GM18858 (cell line): ENCODE measurements around the gene EOMES.

Experiments used
- ATAC-seq: cut with Tn5 transposase; IDR thresholded peaks from one replicate; pipeline ENCODE4 v1.9.1; 2021; ENCODE audit not compliant: unreplicated experiment

EOMES gene

DNA sequence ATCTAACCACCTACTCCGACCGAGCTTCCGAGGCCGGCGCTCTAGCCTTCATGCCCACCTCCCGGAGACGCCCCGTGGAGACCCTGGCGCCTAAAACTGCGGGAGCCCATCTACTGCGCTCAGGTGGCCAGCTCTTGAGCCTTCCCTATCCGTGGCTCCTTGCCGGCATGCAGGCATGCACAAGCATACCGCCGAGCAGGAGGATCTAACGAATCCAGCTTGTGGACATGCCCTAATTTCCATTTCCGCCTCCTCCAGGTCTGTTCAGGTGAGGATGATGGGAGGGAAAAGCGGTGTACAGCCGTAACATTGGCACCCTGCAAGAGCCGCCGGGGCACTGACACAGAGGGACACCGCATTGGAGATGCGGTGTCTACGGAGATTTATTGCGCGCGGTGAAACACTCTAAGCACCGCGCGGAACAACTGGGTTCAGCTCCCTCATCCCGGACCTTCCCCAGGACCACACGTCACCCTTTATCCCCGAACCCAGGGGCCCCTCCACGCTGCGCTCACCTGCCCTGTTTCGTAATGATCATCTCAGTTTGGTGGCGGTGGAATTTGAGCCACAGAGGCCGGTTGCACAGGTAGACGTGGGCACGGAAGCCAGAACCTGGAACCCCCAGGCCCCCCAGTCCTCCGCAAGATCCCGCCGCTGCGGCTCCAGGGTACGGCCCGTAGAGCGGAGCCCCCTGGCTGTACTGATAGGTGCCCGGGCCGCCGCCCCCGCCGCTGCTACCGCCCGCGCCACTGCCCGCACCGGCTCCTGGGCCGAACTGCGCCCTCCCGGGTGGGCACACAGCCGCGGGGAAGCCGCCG is 1.0 kb downstream of the EOMES start:
- no peak for ATAC-seq

DNA sequence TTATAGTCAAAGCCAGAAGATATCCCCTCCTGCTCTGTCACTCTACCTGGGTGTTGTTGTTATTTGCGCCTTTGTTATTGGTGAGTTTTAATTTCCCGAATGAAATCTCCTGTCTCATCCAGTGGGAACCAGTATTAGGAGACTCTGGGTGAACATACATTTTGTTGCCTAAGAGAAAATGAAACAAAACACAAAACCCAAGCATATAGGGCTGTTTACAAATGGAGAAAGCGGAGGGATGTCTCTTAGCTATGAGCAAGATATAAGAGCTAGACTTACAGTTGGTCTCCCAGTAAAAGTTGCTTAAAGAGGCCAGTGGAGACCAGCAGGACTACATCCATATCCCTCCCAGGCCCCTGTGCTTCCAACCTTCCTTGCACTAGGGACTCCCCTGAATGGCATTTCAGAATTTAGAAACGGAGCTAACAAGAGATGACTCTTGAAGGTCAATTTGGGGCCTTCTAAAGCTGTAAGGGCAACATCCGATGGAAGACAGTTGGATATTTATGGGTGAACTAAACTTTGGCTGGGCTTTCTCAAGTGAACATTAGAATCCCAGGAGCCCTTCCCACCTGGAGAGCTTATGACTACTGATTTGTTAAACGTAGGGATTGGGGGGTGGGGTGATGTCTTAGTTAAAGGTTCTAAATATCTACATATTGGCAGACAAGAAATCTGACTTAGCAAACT is 2.7 kb downstream of the EOMES start:
- no peak for ATAC-seq

DNA sequence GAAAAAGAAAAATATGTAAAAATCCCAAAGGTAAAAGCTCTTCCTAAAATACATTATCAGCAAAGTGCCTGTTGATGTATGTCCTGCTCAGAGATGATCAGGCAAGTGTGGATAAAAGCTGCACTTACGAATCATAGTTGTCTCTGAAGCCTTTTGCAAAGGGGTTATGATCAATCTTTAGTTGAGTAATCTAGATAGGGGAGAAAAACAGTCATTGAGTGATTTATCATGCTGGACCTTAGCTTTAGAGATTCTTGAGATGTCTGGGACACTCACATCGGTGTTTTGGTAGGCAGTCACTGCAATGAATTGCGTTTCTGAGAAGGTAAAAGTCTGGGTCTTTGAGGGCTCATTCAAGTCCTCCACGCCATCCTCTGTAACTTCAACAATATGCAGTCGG is 3.7 kb downstream of the EOMES start:
- no peak for ATAC-seq

DNA sequence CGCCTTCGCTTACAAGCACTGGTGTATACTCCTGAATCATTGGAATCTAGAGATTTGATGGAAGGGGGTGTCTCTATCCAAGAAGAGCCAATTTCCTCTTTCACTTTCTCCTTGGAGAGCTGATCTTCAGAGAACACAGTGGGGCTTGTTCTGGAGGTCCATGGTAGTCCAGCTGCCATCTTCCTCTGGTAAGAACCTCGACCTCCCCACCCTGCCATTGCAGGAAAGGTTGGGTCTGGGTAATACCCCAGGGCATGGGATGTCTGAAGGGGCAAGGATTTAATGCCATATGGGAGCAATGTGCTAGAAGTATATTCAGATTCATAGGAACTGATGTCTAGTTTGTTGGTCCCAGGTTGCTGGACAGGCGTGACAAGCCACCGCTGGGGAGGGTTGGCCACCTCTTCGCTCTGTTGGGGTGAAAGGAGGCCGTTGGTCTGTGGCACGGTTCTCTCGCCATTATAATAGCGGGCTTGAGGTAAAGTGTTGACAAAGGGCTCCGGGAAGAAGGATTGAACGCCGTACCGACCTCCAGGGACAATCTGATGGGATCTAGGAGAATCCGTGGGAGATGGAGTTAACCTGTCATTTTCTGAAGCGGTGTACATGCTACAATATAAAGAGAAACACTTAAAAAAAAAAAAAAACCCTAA is 4.8 kb downstream of the EOMES start:
- no peak for ATAC-seq

- ATAC-seq, result no peak
These were observed 5.8 kb downstream of the EOMES start for GRCh38 chr3:27716309-27716708.

DNA sequence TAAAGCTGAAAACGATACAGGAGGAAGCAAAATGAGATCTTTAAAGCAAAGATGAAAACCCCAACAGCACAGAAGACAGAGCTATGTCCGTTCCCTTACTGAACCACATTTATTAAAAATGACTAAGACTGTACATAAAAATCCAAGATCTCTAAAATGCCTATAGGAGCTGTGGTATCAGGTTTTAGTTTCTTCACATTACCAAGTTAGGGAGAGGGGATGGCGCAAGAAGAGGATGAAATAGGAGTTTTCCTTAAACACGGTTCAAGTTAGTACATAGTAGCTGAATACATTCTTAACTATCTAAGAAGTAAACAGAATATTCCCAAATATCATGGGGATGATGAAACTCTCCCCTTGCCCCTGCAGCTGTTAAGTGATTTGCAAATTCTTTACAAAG is 6.3 kb downstream of the EOMES start:
- ATAC-seq, result no peak

- ATAC-seq, result no peak
These were observed 6.7 kb downstream of the EOMES start for GRCh38 chr3:27715454-27715806.

- no peak for ATAC-seq
These were observed 7.2 kb downstream of the EOMES start for GRCh38 chr3:27714692-27715453.

DNA sequence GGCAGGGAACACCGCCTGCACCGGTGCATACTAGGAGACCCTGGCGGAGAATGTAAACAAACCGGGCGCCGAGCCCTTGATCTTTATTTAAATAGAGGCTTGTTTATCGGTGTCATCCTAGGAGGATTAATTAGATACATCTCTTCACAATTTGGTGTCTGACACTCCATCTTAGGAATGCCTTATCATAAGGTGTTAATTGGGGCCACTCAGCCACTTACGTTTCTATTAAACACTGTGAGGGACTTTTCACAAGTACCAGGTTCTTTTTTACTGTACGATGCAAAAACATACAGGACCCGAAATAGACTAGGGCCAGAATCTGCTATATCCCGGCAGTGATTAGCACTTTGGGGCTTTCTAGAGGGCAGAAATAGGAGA is 8.0 kb downstream of the EOMES start:
- ATAC-seq, result no peak

GRCh38 chr3:27713435-27714145 is 8.5 kb downstream of the EOMES start:
- ATAC-seq, result no peak

- no peak for ATAC-seq
These were observed 9.1 kb downstream of the EOMES start for GRCh38 chr3:27713078-27713423.

DNA sequence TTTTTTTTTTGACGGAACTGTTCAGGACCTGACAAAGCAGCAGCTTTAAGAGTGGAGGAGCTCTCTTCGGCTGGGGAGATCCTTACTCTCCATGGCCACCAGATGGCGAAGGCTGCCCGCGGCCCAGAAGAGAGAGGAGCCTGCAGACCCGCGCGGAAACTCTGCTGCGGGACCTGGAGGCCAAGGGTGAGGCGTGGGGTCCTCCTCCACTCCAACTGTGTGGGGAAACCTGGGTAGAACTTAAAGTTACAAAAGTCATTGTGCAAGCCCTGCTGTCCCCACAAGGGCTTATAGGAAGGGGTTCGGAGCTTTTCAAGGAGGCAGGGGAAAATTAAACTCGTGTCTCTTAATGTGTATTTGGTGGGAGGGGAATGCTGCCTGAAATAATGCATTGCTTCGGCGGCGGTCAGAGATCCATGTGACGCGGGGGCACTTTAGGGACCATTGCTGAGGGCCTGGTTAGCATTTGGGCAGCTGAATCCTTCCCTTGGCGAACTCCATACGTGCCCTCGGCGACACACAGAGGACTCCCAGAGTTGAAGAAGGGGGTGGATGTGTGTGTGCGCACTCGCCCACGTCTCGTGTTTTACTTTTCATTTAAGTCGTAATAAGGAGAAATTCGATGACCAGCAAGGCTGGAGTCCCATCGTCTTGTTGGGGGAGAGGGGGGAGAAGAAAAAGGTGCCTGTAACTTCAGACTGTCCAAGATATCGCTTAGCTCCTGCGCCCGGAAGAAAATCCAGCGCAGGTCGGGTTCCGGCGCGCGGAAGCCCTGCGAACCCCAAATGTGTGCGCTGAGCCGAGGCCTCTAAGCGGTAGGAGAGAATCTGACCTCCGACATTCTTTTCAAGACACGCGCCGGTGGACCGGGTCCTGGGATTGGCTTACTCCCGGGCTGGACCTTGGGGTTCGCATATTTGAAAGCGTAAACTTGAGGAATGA is 9.7 kb downstream of the EOMES start:
- ATAC-seq, result peak; percentile 93

DNA sequence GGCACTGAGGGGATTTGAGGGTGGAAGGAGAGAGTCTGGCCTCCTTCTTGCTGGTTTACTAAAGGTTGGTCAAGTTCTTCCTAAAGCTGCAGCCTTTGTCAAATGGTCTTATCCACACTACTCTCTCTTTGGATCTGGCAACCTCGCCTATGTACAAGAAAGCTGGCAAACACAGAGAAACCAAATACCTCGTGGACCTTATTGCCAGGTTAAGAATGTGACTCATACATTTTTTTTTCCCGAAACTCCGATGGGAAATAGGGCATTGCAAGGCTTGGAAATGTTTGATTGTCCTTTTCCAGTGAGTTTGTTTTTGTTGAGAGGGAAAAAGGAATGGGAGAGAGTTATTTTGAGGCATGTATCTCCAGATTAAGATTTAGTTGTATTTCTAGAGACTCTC is 13.9 kb downstream of the EOMES start:
- ATAC-seq, result no peak

- no peak for ATAC-seq
These were observed 23.1 kb downstream of the EOMES start for GRCh38 chr3:27699067-27699466.

- ATAC-seq, result no peak
These were observed 25.2 kb downstream of the EOMES start for GRCh38 chr3:27696906-27697305.

GRCh38 chr3:27695636-27696035 is 26.5 kb downstream of the EOMES start:
- ATAC-seq, result no peak

- no peak for ATAC-seq
These were observed 34.1 kb downstream of the EOMES start for GRCh38 chr3:27688053-27688452.

- ATAC-seq, result no peak
These were observed 35.5 kb downstream of the EOMES start for GRCh38 chr3:27686642-27687041.

- no peak for ATAC-seq
These were observed 36.6 kb downstream of the EOMES start for GRCh38 chr3:27685474-27685873.

- ATAC-seq, result no peak
These were observed 37.8 kb downstream of the EOMES start for GRCh38 chr3:27684302-27684701.
